NCI-H526 (cell line): ENCODE results near the gene LAG3.

ENCODE experiments used
- DNase-seq, 2 experiments: peaks; one replicate each; lab custom pipeline; 2025; lab: John Stamatoyannopoulos, UW

LAG3 gene

GRCh38 chr12:6753772-6754356, 18.5 kb upstream of the LAG3 start:
- DNase-seq = no peak

GRCh38 chr12:6754411-6754810, 17.9 kb upstream of the LAG3 start:
- DNase-seq = no peak

GRCh38 chr12:6757028-6757690, 15.2 kb upstream of the LAG3 start:
- no peak for DNase-seq

- DNase-seq = no peak
These were observed 13.7 kb upstream of the LAG3 start for GRCh38 chr12:6758506-6759095.

GRCh38 chr12:6759741-6760140, 12.6 kb upstream of the LAG3 start:
- no peak for DNase-seq

GRCh38 chr12:6763380-6763779, 8.9 kb upstream of the LAG3 start:
- DNase-seq = no peak

- DNase-seq = peak; percentile 98 to 99
These were observed 8.1 kb upstream of the LAG3 start for GRCh38 chr12:6764011-6764828.

GRCh38 chr12:6765048-6765633, 7.2 kb upstream of the LAG3 start:
- DNase-seq = no peak

- peak; percentile 78 to 94 for DNase-seq
These were observed 6.4 kb upstream of the LAG3 start, which contains the start of gene PTMS for GRCh38 chr12:6765634-6766581. Gene PTMS, plus strand, starts transcription at chr12:6766363. Its CDS starts 343 bp downstream, at chr12:6766706.

GRCh38 chr12:6766651-6767349, 5.5 kb upstream of the LAG3 start:
- peak; percentile 18 to 82 for DNase-seq

GRCh38 chr12:6767353-6768319, 4.7 kb upstream of the LAG3 start:
- DNase-seq = peak in 1 of 2 experiments; percentile 60

- no peak for DNase-seq
These were observed 3.8 kb upstream of the LAG3 start for GRCh38 chr12:6768437-6768914.

- peak; percentile 16 to 65 for DNase-seq
These were observed 3.3 kb upstream of the LAG3 start for GRCh38 chr12:6768990-6769389.

GRCh38 chr12:6769666-6770065, 2.7 kb upstream of the LAG3 start:
- no peak for DNase-seq

GRCh38 chr12:6770094-6770493, 2.2 kb upstream of the LAG3 start:
- DNase-seq = no peak

- no peak for DNase-seq
These were observed 1.7 kb upstream of the LAG3 start for GRCh38 chr12:6770600-6770999.

GRCh38 chr12:6771091-6771495, 1.2 kb upstream of the LAG3 start:
- DNase-seq = no peak

- DNase-seq = no peak
These were observed 600 bp upstream of the LAG3 start for GRCh38 chr12:6771509-6772330.
